GM23338 (cell line): ENCODE measurements around the gene ZBTB5. TPM values are rescaled to one million over a fixed set of nuclear protein-coding genes. Genes with fewer than 3 reads are reported as not detected.

Experiments
- ATAC-seq: fragments of 200-7000 bp; cut with Tn5 transposase; 3 replicates; pipeline ENCODE4 v1.9.1; 2020
- DNase-seq: peaks from one replicate; pipeline ENCODE4 v3.0.0-alpha.2; 2015; ENCODE audit warnings: low spot score
- H2AFZ ChIP-seq: fragments of 200-600 bp; sonication (generic); 2 replicates; pipeline ENCODE4 v1.8.0; 2016; ENCODE audit warnings: antibody characterized with exemption, mild to moderate bottlenecking, moderate library complexity
- H3F3A ChIP-seq: fragments of 200-600 bp; sonication (generic); replicated peaks from 2 replicates; pipeline ENCODE4 v1.8.0; 2017; ENCODE audit warnings: antibody characterized with exemption, mixed run types, low read depth
- H3K27ac ChIP-seq: fragments of 200-600 bp; sonication (generic); 2 replicates; pipeline ENCODE4 v1.6.1; 2016; ENCODE audit warnings: low read depth
- H3K27me3 ChIP-seq: fragments of 200-600 bp; sonication (generic); 2 replicates; pipeline ENCODE4 v1.8.0; 2016; ENCODE audit warnings: mild to moderate bottlenecking, mixed run types, moderate library complexity; ENCODE audit not compliant: insufficient read depth
- H3K36me3 ChIP-seq: fragments of 200-600 bp; sonication (generic); 2 replicates; pipeline ENCODE4 v1.8.0; 2016; ENCODE audit warnings: mild to moderate bottlenecking; ENCODE audit not compliant: insufficient read depth
- H3K4me1 ChIP-seq: fragments of 200-600 bp; sonication (generic); 2 replicates; pipeline ENCODE4 v1.8.0; 2016; ENCODE audit warnings: mild to moderate bottlenecking, moderate library complexity; ENCODE audit not compliant: insufficient read depth
- H3K4me2 ChIP-seq: fragments of 200-600 bp; sonication (generic); 2 replicates; pipeline ENCODE4 v1.7.1; 2017; ENCODE audit warnings: mixed run types
- H3K4me3 ChIP-seq: fragments of 200-600 bp; sonication (generic); 2 replicates; pipeline ENCODE4 v1.6.1; 2016; ENCODE audit warnings: mixed run types
- H3K79me2 ChIP-seq: fragments of 200-600 bp; sonication (generic); replicated peaks from 2 replicates; pipeline ENCODE4 v1.8.0; 2017; ENCODE audit warnings: mild to moderate bottlenecking; ENCODE audit not compliant: insufficient read depth
- H3K9me2 ChIP-seq: fragments of 200-600 bp; sonication (generic); 2 replicates; pipeline ENCODE4 v1.8.0; 2017; ENCODE audit not compliant: insufficient read depth
- H4K20me1 ChIP-seq: fragments of 200-600 bp; sonication (generic); replicated peaks from 2 replicates; pipeline ENCODE4 v1.8.0; 2017; ENCODE audit warnings: mild to moderate bottlenecking; ENCODE audit not compliant: insufficient read depth
- H3K27ac Mint-ChIP-seq: 2 replicates; pipeline ENCODE4 v1.8.0; 2020; ENCODE audit warnings: inconsistent platforms, mild to moderate bottlenecking, moderate library complexity, mixed read lengths
- H3K27me3 Mint-ChIP-seq: 3 replicates; pipeline ENCODE4 v1.8.0; 2022; ENCODE audit warnings: low read depth, mild to moderate bottlenecking, moderate library complexity, mixed read lengths, inconsistent platforms; ENCODE audit not compliant: insufficient read depth, poor library complexity
- H3K36me3 Mint-ChIP-seq: 3 replicates; pipeline ENCODE4 v1.8.0; 2021; ENCODE audit warnings: low read depth, mild to moderate bottlenecking, inconsistent platforms, moderate library complexity, mixed read lengths
- H3K4me1 Mint-ChIP-seq: 3 replicates; pipeline ENCODE4 v1.8.0; 2020; ENCODE audit warnings: mild to moderate bottlenecking, inconsistent platforms, mixed read lengths
- H3K4me3 Mint-ChIP-seq: 3 replicates; pipeline ENCODE4 v1.8.0; 2021; ENCODE audit warnings: moderate library complexity, mild to moderate bottlenecking, inconsistent platforms, mixed read lengths
- H3K9me3 Mint-ChIP-seq: 3 replicates; pipeline ENCODE4 v1.8.0; 2020; ENCODE audit warnings: moderate library complexity, mild to moderate bottlenecking, inconsistent platforms, mixed read lengths
- CREB1 ChIP-seq: fragments of 250-450 bp; sonication (Bioruptor Pico); IDR thresholded peaks from 2 replicates; pipeline ENCODE4 v1.5.0; 2020; ENCODE audit warnings: low read depth, mild to moderate bottlenecking, moderate library complexity
- EZH2phosphoT487 ChIP-seq: fragments of 200-600 bp; sonication (generic); IDR thresholded peaks from one replicate; pipeline ENCODE4 v1.8.1; 2018; ENCODE audit warnings: antibody characterized with exemption; ENCODE audit not compliant: unreplicated experiment
- JUNB ChIP-seq: IDR thresholded peaks from one replicate; pipeline ENCODE4 v1.6.1; 2016; ENCODE audit warnings: antibody characterized with exemption; ENCODE audit not compliant: unreplicated experiment
- POLR2AphosphoS5 ChIP-seq: IDR thresholded peaks from 2 replicates; pipeline ENCODE4 v1.6.1; 2016; ENCODE audit warnings: antibody characterized with exemption, low read depth
- ZNF114 ChIP-seq: fragments of 250-450 bp; sonication (Bioruptor Pico); IDR thresholded peaks from 2 replicates; pipeline ENCODE4 v1.5.0; 2020; ENCODE audit warnings: mild to moderate bottlenecking, moderate library complexity
- ZNF331 ChIP-seq: fragments of 250-450 bp; sonication (Bioruptor Pico); IDR thresholded peaks from 2 replicates; pipeline ENCODE4 v1.5.0; 2020; ENCODE audit warnings: low read depth, mild to moderate bottlenecking, moderate library complexity
- polyA plus RNA-seq: library from polyadenylated mRNA; unstranded; fragments of >200 nt; fragmentation: Nextera tagmentation; extraction: Ambion mirVana; gene quantifications from 2 replicates; pipeline ENCODE4 v1.2.1, GENCODE V29; 2016
- total RNA-seq: library from RNA; depleted of rRNA; stranded (reverse); fragments of >200 nt; shearing (Covaris generic); gene quantifications from 2 replicates; pipeline ENCODE4 v1.2.3, GENCODE V29; 2014
- TF ChIP-seq, protein P1 (sequence below): IDR thresholded peaks from 2 replicates; pipeline ENCODE4 v1.6.1; 2016; ENCODE audit warnings: antibody characterized with exemption

Gene ZBTB5
- total and polyA plus RNA-seq, 2 experiments from 2014 or later: 2.8 to 19.5 TPM

DNA sequence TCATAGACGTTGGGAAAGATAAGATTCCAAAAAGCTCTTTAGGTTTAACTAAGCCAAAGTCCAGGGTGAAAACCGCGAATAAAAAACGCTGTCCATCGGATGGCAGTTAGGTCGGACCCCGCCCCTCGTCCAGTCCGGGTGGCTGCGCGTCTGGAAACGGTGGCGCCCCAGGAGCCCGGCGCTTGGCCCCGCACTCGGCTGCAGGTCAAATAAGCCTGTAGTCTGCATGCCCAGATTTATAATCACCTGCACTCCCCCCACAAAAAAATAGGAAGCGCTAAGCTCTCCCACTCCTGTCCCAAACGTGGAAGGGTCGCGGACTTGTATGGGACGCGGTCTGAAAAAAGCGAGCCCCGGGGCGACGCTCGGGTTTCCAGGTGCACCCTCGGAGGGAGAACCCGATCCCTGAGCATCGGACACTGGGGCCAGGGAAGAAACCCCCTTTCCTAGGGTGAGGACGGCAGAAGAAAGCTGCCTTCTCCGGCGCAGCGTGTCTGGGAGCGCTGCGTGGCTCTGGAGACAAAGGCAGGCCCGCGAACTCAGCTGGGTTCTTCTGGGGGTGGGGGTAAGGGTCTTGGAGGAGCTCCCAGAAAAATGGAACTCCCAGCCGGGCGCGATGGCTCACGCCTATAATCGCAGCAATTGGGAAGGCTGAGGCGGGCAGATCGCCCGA, 923 bp upstream of the ZBTB5 start:
- peak; percentile 93 for DNase-seq
- Histone ChIP-seq H3F3A (peaks cover 14% of the 10 kb centered on the region; the same call in 1 of the 2 replicates), H3K4me2 (peak overlapping the region; percentile 77), H3K4me1 (peaks cover 19% of the 10 kb centered on the region), H2AFZ (no peak overlapping the region; the same call in 1 of the 2 replicates), H4K20me1 (peaks cover 22% of the 10 kb centered on the region), H3K79me2 (peaks cover 35% of the 10 kb centered on the region), H3K4me3 (peak overlapping the region; percentile 74), H3K36me3 (no peaks in the 10 kb centered on the region), H3K27ac (peak overlapping the region; percentile 99), H3K27me3 (no peaks in the 10 kb centered on the region), H3K9me2 (no peaks in the 10 kb centered on the region)
- peak; percentile 66 for TF ChIP-seq POLR2AphosphoS5
- TF ChIP-seq CREB1 (CRISPR knock-in tag): peak; percentile 7; the same call in 1 of the 2 replicates
- 0 out of 2 replicates have a peak, but pooled peaks have one; percentile 19 for TF ChIP-seq ZNF331 (CRISPR knock-in tag)
- TF ChIP-seq ZNF114 (CRISPR knock-in tag): 0 out of 2 replicates have a peak, but pooled peaks have one; percentile 15
- TF ChIP-seq, protein P1, sequence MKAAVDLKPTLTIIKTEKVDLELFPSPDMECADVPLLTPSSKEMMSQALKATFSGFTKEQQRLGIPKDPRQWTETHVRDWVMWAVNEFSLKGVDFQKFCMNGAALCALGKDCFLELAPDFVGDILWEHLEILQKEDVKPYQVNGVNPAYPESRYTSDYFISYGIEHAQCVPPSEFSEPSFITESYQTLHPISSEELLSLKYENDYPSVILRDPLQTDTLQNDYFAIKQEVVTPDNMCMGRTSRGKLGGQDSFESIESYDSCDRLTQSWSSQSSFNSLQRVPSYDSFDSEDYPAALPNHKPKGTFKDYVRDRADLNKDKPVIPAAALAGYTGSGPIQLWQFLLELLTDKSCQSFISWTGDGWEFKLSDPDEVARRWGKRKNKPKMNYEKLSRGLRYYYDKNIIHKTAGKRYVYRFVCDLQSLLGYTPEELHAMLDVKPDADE: no peak
- Mint-ChIP-seq H3K27me3 (peaks cover 29% of the 10 kb centered on the region), H3K9me3 (no peaks in the 10 kb centered on the region), H3K4me3 (peak overlapping the region; percentile 99), H3K4me1 (peaks cover 28% of the 10 kb centered on the region), H3K36me3 (peaks cover 8% of the 10 kb centered on the region), H3K27ac (peak overlapping the region; percentile 100)
- peak; percentile 30 for ATAC-seq

DNA sequence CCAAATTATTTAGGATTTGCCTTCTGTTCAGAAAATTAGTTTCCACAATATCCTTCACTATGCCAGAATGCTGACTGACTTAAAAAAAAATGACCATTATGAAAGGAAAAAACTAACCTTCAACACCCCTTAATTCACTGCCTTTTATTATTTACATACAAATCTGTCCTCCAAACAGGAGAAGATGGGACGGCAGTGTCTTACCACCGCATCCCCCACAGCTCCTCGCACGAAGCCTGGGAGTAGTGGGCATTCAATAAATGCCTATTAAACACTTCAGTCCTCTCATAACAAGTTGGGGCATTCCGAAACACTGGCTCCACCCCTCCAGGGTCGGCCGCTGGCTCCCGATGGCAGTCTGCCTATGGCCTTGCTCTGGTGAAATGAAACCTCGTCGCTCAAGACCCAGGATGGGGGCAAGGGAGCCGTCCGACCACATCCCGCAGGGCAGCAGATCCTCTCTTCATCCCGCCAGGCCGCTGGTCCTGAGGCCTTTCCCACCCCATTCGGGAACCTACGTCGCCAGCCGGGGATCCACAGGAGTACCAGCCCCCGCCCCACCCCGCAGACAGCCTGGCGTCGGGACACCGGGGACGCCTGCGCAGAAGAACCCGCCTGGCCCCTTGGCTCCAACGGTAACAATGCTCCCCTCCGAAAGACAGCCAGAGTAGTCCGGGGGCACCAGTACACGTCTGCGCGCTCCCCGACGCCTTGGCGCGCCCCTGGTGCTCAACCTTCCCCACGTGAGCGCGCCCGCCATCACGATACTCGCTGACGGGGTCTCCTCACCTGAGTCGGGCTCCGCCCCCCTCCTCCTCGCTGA, 613 bp downstream of the ZBTB5 start:
- peak overlapping the region; percentile 74 for H3K4me3 ChIP-seq
- H3K9me2 ChIP-seq: no peaks in the 10 kb centered on the region
- H3K4me1 Mint-ChIP-seq: peaks cover 24% of the 10 kb centered on the region
- 0 out of 2 replicates have a peak overlapping the region, but pooled peaks have one; percentile 52 for H2AFZ ChIP-seq
- peaks cover 14% of the 10 kb centered on the region; the same call in 1 of the 2 replicates for H3F3A ChIP-seq
- peaks cover 35% of the 10 kb centered on the region for H4K20me1 ChIP-seq
- TF ChIP-seq CREB1 (CRISPR knock-in tag) (peak; percentile 11; the same call in 1 of the 2 replicates), JUNB (no peak), EZH2phosphoT487 (no peak), POLR2AphosphoS5 (peak; percentile 56; the same call in 1 of the 2 replicates)
- H3K4me2 ChIP-seq: peak overlapping the region; percentile 93
- peaks cover 51% of the 10 kb centered on the region for H3K79me2 ChIP-seq
- H3K27me3 Mint-ChIP-seq: peaks cover 24% of the 10 kb centered on the region
- H3K27me3 ChIP-seq: no peaks in the 10 kb centered on the region
- DNase-seq: peak; percentile 76
- peaks cover 19% of the 10 kb centered on the region for H3K4me1 ChIP-seq
- no peaks in the 10 kb centered on the region for H3K9me3 Mint-ChIP-seq
- no peaks in the 10 kb centered on the region for H3K36me3 ChIP-seq
- ATAC-seq: peak; percentile 51
- peaks cover 11% of the 10 kb centered on the region for H3K36me3 Mint-ChIP-seq
- peak overlapping the region; percentile 98 for H3K27ac ChIP-seq
- H3K4me3 Mint-ChIP-seq: peak overlapping the region; percentile 99
- H3K27ac Mint-ChIP-seq: peak overlapping the region; percentile 99
